Stimulated activated CD8-positive, alpha-beta memory T cell treated with anti-CD3 and anti-CD28 coated beads, Interleukin-12 subunit alpha, Interleukin-12 subunit beta, amount 100 ng/mL, for 24 hours (primary cell): Measurements from ENCODE around the gene ZNF525.
"Not testable (repeated sequence)": the region's sequence is repeated elsewhere in the genome, so short reads cannot be mapped to it uniquely, and the experiment has no call there.

ENCODE experiments used
- DNase-seq: peaks from one replicate; pipeline ENCODE4 v3.0.0-alpha.2; 2020; ENCODE audit errors: extremely low read depth

ZNF525 gene

DNA sequence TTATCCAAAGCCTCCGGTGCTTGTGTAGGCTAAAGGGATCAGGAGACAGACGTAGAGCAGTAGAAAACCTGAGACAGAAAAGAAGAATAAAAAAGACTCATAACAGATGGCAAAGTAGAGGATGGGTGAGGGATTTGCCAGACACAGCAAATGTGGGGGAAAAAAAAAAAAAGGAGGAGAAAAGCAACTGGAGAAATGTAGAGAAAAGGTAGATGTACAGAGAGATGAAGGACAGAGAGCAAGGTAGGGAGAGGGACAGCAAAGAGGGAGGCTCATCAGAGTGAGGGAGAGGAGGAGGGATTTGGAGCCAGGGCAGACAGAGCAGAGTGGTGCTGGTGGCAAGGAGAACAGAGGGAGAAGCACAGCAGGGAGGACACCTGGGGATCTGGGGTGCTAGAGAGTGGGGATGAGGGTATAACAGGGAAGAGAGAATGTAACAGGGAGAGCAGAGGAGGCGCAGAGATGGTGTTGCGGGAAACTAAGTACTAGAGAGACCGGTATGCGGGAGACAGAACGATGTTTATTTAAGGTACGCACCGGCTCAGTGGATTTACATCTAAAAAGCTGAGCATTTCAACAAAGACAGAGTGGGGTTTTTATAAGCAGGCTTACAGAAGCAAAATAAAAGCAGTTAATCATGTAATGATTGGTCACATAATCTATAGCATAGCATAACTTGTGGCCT lies 30.5 kb downstream of the ZNF525 start:
- not testable (repeated sequence) for DNase-seq

DNA sequence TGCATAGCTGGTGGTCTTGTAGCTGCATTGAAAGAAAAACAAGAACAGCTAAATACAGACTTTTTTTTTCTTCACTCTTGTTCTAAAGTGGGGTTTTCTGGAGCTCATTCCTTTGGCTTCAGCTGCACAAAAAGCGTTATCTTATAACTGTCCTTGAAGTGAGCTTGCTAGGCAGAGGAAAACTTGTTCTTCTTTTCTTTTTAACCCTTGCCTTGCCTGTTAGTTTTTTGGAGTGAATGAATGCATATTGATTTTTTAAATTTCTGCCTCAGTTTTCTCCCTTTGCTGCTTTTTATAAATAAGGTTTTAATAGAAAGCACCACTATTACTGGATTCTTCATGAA lies 31.0 kb downstream of the ZNF525 start:
- no peak for DNase-seq

DNA sequence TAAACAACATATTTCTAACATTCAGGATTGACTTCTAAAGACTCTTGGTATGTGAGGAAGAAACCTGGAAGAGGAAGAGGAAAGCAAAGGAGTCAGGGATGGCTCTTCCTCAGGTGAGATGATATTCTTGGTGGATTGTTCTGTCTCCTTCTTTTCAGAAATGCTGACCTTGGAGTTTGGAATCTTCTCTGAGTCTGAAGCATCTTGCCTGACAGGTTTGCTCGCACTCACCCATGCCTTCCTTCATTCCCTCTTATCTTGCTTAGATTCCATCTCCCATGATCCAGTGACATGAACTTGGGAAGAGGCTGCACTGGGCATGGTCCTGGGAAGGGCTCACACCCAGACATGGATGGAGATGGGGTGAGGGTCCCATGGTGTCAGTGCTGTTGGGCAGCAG lies 32.4 kb downstream of the ZNF525 start:
- DNase-seq, result not testable (repeated sequence)

DNA sequence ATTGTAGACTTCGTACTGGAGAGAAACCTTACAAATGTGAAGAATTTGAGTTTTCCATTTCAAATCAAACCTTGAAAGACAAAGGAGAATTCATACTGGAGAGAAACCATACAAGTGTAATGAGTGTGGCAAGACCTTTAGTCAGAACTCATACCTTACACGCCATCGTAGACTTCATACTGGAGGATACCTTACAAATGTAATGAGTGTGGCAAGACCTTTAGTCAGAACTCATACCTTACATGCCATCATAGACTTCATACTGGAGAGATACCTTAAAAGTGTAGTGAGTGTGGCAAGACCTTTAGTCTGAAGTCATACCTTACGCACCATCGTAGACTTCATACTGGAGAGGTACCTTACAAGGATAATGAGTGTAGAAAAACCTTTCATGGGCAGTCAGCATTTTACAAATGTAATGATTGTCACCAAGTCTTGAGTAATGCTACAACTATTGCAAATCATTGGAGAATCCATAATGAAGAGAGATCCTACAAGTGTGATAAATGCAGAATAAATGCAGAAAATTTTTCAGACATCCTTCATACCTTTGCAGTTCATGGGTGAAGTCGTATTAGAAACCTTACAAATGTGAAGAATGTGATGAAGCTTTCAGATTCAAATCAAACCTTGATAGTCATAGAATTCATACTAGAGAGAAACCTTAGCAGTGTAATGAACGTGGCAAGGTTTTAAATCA lies 44.1 kb downstream of the ZNF525 start:
- DNase-seq, result no peak

DNA sequence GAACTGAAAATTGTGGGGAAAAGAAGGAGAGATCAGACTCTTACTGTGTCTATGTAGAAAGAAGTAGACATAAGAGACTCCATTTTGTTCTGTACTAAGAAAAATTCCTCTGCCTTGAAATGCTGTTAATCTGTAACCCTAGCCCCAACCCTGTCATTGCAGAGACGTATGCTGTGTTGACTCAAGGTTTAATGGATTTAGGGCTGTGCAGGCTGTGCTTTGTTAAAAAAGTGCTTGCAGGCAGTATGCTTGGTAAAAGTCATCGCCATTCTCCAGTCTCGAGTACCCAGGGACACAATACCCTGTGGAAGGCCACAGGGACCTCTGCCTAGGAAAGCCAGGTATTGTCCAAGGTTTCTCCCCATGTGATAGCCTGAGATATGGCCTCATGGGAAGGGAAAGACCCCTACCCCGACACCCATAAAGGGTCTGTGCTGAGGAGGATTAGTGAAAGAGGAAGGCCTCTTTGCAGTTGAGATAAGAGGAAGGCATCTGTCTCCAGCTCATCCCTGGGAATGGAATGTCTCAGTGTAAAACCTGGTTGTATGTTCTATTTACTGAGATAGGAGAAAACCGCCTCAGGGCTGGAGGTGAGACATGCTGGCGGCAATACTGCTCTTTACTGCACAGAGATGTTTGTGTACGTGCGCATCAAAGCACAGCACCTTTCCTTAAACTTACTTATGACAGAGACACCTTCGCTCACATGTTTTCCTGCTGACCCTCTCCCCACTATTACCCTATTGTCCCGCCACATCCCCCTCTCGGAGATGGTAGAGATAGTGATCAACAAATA lies 55.2 kb downstream of the ZNF525 start:
- not testable (repeated sequence) for DNase-seq

DNA sequence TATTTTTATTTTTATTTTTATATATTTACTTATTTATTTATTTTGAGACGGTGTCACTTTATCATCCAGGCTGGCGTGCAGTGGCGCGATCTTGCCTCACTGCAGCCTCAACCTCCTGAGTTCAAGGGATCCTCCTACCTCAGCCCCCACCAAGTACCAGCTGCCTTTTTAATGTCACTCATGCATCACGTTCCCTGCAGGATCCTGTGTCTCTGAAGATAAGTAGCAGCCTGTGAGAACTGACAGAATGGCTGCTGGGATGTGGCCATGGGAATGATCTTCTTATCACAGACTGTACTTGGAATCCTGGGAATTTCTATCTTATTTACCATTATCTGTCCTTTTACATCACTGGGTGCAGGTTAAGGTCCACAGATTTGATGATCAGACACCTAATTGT lies 57.0 kb downstream of the ZNF525 start:
- no peak for DNase-seq

DNA sequence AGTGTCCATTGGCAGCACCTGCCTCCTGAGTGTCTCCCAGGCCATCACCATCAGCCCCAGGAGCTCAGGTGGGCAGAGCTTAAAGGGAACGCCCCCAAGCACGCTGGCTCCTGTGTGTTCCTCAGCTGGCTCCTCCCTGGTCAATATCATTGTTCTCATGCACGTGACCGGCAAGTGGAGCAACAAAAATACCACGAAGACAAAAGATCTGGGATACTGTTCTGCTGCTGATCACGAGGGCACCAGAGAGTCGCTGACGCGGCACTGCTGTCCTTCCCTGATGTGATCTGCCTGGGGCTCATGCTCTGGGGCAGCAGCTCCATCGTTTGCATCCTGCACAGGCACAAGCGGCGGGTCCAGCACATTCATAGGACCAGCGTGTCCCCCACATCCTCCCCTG lies 57.6 kb downstream of the ZNF525 start:
- DNase-seq, result not testable (repeated sequence)

DNA sequence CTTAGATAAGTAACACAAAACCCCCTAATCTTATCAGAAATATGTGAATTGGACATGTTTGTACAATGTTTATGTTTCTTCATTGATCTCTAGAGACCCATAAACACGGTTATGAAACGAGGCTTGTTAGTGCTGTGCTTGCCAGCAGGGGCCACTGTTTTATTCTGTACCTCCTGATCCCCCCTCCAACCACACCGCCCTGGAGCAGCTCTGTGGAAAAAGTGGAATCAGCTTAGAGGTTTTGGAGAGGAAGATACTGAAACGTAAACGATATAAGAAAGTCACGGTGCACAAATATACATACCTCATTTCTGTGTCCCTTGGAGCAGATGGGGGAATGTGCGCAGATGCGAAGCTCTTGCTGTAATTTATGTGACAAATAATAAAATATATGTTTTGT lies 58.2 kb downstream of the ZNF525 start:
- DNase-seq, result not testable (repeated sequence)

DNA sequence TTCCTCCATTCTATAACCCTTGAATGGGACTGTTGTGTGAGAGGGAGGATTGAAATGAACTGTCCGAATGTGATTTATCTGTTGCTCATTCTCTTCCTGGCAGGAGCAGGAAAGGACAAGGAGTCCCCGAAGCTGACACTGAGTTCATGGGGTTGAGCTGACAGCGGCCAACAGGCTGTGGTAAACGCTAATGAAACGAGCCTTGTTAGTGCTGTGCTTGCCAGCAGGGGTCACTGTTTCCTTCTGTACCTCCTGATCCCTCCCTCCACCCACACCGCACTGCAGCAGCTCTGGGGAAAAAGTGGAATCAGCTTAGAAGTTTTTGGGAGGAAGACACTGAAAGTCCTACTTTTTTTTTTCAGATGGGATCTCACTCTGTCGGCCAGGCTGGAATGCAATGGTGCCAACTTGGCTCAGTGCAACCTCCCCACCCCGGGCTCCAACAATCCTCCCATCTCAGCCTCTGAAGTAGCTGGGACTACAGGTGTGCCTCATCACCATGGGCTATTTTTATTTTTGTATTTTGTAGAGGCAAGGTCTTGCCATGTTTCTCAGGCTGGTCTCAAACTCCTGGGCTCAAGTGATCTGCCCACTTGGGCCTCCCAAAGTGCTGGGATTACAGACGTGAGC lies 59.6 kb downstream of the ZNF525 start:
- no peak for DNase-seq

DNA sequence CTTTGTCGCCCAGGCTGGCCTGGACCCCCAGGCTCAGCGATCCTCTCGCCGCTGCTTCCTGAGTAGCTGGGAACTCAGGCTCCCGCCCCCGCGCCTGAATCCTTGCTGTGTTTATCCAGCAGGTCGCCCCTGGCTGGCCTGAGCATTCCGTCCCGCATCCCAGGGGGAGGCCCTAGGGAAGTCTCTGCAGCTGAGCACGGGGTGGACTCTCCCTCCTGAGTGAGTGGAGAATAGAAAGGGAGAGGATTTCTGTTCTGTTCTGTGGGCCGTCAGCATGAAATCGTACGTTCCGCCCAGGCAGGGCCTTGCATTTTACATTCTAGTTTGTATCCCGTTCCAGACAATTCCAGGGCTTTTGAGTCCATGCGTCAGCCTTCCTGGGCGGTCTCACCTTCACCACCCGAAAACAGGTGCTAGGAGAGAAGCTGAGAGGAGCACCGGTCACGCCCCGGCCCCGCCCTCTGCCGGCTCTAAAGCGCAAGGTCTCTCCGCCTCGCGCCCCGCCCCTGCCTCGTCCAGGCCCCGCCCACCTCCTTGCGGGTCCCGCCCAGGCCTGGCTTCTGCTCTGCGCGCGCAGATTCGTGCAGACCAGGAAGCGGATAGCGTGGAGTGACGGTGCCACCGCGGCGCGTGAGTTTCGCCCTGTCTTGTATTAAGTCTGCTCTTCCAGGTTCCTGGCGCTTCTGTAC lies 66.0 kb downstream of the ZNF525 start, which contains the start of gene ZNF761:
Gene ZNF761, plus strand, starts transcription at position 586 of the 689 bp plus-strand sequence. CDS start 15,285 bp downstream, outside the sequence.
- peak; percentile 94 for DNase-seq

DNA sequence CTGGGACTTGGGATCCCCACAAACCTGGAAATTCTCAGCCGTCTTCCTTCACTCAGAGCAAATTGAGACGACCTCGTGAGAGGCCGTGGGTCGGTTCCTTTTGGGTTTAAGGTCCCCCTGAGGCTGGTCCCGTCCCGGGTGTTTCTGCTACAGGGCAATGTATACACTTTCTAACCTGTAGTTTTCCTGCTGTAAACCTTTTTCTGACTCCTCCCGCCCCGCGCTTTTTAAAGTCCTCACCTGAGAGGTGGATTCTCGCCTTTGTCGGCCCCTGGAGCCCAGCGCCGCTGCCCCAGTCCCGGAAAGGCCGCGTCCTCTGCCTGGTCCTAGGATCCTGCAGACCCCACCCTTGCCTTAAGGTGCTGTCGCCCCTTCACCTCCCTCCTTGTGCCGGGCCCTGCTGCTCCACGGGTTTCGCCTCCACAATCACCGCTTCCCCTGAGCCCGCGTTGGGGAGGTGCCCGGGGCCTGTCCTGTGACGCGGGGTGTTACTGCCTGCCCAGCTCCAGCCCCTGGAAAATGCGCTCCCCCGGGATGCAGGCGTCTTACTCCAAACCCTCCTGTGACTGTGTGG lies 66.7 kb downstream of the ZNF525 start:
- no peak for DNase-seq
